Stomach smooth muscle (tissue), 2 donors: Measurements from ENCODE around the gene SEPTIN1.

Experiments used
- H3K27ac ChIP-seq: one replicate; pipeline ENCODE4 v1.7.0; 2013; ENCODE audit warnings: mild to moderate bottlenecking, low read length, inconsistent platforms
- H3K27me3 ChIP-seq, 2 donors: one replicate each; pipeline ENCODE4 v1.7.0; 2013; ENCODE audit warnings: low read length in 2 of 2; ENCODE audit not compliant: insufficient read depth in 2 of 2, control insufficient read depth in 1 of 2
- H3K36me3 ChIP-seq, 2 donors: one replicate each; pipeline ENCODE4 v1.7.0; 2013; ENCODE audit warnings: low read length in 2 of 2; ENCODE audit not compliant: control insufficient read depth in 2 of 2, insufficient read depth in 2 of 2
- H3K4me1 ChIP-seq: one replicate; pipeline ENCODE4 v1.7.0; 2013; ENCODE audit warnings: low read length; ENCODE audit not compliant: control insufficient read depth, insufficient read depth
- H3K4me3 ChIP-seq, 2 donors: one replicate each; pipeline ENCODE4 v1.7.0; 2013; ENCODE audit warnings: low read length in 2 of 2
- H3K9ac ChIP-seq, 2 donors: one replicate each; pipeline ENCODE4 v1.7.0; 2013; ENCODE audit warnings: low read length in 2 of 2, mild to moderate bottlenecking in 1 of 2
- H3K9me3 ChIP-seq, 2 donors: one replicate each; pipeline ENCODE4 v1.7.0; 2013; ENCODE audit warnings: low read length in 2 of 2; ENCODE audit not compliant: control insufficient read depth in 2 of 2
- donor health status: healthy.
- donor health status: Pancreatic carcinoma.

Gene SEPTIN1

GRCh38 chr16:30381291-30382041, 895 bp downstream of the SEPTIN1 start:
- H3K27me3 ChIP-seq, result no peaks in the 10 kb centered on the region
- peaks cover 19% of the 10 kb centered on the region for H3K4me1 ChIP-seq
- H3K36me3 ChIP-seq, result peaks cover 0 to 3% of the 10 kb centered on the region in 2 donors
- H3K9me3 ChIP-seq, result no peaks in the 10 kb centered on the region
- H3K4me3 ChIP-seq, result peak overlapping the region in 1 of 2 donors; percentile 3
- peak overlapping the region; percentile 11 for H3K27ac ChIP-seq
- H3K9ac ChIP-seq, result no peak overlapping the region

GRCh38 chr16:30380803-30381208, 1.6 kb downstream of the SEPTIN1 start:
- Histone ChIP-seq H3K9ac (no peak overlapping the region), H3K4me3 (no peak overlapping the region), H3K4me1 (peaks cover 19% of the 10 kb centered on the region), H3K27me3 (no peaks in the 10 kb centered on the region), H3K27ac (no peak overlapping the region), H3K9me3 (no peaks in the 10 kb centered on the region), H3K36me3 (peaks cover 0 to 3% of the 10 kb centered on the region in 2 donors)

DNA sequence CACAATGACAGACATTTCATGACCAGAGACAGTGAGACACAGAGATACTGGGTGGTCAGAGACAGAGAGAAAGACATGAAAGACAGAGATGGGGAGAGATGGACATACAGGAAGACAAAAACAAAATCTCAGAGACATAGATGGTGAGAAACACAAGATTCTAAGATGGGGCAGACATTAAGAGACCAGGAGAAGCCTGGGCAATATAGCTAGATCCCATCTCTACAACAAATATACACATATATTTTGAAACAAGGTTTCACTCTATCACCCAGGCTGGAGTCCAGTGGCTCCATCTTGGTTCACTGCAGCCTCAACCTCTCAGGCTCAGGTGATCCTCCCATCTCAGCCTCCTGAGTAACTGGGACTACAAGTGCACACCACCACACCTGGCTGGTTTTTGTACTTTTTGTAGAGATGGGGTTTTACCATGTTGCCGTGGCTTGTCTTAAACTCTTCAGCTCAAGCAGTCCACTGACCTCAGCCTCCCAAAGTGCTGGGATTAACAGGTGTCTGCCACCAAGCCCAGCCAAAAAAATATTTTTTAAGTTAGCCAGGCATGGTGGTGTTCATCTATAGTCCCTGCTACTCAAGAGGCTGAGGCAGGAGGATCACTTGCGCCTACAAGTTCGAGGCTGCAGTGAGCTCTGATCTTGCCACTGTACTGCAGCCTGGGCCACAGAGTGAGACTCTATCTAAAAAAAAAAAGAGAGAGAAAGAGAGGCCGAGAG, 2.1 kb downstream of the SEPTIN1 start:
- H3K27ac ChIP-seq, result no peak overlapping the region
- H3K4me3 ChIP-seq, result no peak overlapping the region
- H3K27me3 ChIP-seq, result no peaks in the 10 kb centered on the region
- H3K9ac ChIP-seq, result no peak overlapping the region
- peaks cover 19% of the 10 kb centered on the region for H3K4me1 ChIP-seq
- H3K9me3 ChIP-seq, result no peaks in the 10 kb centered on the region
- H3K36me3 ChIP-seq, result peaks cover 0 to 3% of the 10 kb centered on the region in 2 donors

DNA sequence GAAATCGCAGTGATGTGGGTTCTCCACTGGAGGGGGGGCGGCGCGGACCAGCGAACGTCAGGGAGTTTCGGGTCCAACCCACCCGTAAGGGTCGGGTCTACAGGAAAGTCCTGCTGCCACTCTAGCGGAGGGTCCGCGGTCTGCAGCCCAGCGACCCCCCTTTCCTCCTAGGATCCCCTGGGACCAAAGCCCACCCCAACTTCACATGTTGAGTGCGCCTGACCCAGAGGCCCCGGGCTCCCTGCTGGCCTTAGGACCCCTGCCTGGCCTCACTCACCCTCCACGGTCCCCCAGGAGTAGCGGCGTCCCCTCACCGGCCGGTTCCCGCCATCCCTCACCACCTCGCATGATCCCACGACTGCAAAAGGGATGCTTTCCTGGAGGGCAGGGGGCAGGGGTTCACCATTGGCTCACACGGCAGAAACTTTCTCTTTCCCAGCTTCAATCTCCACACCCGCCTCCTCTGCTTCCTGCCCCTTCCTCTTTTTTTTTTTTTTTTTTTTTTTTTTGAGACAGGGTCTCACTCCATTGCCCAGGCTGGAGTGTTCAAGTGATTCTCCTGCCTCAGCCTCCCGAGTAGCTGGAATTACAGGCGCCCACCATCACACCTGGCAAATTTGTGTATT, 3.1 kb downstream of the SEPTIN1 start:
- peak overlapping the region; percentile 92 to 93 for H3K4me3 ChIP-seq
- no peaks in the 10 kb centered on the region for H3K27me3 ChIP-seq
- peaks cover 19% of the 10 kb centered on the region for H3K4me1 ChIP-seq
- peak overlapping the region; percentile 64 to 81 for H3K9ac ChIP-seq
- no peaks in the 10 kb centered on the region for H3K9me3 ChIP-seq
- H3K36me3 ChIP-seq, result peaks cover 0 to 3% of the 10 kb centered on the region in 2 donors
- peak overlapping the region; percentile 100 for H3K27ac ChIP-seq

DNA sequence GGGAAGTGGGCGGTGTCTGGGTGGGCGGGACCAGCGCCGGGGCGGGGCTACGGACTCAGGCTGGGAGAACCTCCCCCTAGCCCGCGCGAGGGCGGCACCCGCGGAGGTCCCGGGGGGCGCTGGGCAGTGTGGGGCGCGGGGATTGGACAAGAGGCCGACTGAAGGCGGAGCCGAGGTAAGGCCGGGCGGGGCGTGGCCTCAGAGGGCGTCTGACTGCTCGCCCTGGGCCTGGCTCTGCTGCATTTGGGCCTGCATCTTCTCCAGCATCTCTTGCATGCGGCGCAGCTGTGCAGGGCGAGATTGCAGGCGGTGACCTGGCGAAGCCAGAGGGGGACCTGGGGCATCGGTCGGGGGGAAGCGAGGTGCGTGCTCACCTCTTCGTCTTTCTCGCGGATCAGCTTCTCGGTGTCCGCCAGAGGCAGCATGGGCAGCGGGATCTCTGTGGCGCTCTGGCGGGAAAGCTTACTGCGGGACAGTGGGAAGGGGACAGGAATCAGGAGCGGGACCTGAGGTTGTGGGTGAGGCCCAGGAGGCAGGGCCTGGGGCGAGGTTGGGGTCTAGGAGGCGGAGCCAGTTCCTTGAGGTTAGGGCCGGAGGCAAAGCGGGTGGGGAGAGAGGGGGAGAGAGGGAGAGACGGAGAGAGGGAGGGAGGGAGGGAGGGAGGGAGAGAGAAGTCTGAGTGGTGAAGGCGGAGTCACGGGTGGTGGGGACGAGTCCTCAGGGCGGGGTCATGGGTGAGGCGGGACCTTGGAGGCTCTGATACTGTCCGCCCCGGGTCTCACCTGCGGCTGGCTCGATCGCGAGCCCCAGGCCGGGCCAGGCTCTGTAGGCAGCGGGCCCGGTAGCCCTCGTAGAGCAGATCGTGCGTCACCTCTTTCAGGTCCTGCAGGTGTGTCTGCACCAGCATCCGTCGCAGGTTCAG, 3.9 kb downstream of the SEPTIN1 start:
- peak overlapping the region; percentile 92 to 93 for H3K4me3 ChIP-seq
- H3K9ac ChIP-seq, result peak overlapping the region; percentile 94 to 99
- H3K36me3 ChIP-seq, result peaks cover 0 to 3% of the 10 kb centered on the region in 2 donors
- H3K27ac ChIP-seq, result peak overlapping the region; percentile 100
- no peaks in the 10 kb centered on the region for H3K9me3 ChIP-seq
- H3K4me1 ChIP-seq, result peaks cover 19% of the 10 kb centered on the region
- no peaks in the 10 kb centered on the region for H3K27me3 ChIP-seq

GRCh38 chr16:30377812-30378235, 4.5 kb downstream of the SEPTIN1 start:
- peaks cover 0 to 3% of the 10 kb centered on the region in 2 donors for H3K36me3 ChIP-seq
- H3K9ac ChIP-seq, result peak overlapping the region; percentile 94 to 99
- no peaks in the 10 kb centered on the region for H3K9me3 ChIP-seq
- H3K27ac ChIP-seq, result peak overlapping the region; percentile 100
- no peaks in the 10 kb centered on the region for H3K27me3 ChIP-seq
- peaks cover 17% of the 10 kb centered on the region for H3K4me1 ChIP-seq
- peak overlapping the region; percentile 64 to 93 for H3K4me3 ChIP-seq

GRCh38 chr16:30377050-30377811, 5.1 kb downstream of the SEPTIN1 start:
- Histone ChIP-seq H3K27ac (peak overlapping the region; percentile 100), H3K9ac (peak overlapping the region; percentile 94 to 99), H3K9me3 (no peaks in the 10 kb centered on the region), H3K27me3 (no peaks in the 10 kb centered on the region), H3K4me1 (peaks cover 17% of the 10 kb centered on the region), H3K4me3 (peak overlapping the region; percentile 31 to 93), H3K36me3 (peaks cover 0 to 3% of the 10 kb centered on the region in 2 donors)

DNA sequence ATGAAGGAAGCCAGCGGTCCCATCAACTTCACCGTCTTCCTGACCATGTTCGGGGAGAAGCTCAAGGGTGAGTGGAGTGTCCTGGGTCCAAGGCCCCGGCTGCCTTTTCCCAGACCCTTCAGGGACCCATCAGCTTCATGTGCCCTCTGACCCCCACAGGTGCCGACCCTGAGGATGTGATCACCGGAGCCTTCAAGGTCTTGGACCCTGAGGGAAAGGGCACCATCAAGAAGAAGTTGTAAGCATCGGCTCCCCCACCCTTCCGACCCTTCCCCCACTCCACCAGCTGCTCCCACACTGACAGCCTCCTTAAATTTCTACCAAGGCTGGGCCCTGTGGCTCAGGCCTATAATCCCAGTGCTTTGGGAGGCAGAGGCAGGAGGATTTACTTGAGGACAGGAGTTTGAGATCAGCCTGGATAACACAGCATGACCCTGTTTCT, 5.9 kb downstream of the SEPTIN1 start:
- Histone ChIP-seq H3K9ac (no peak overlapping the region), H3K4me3 (no peak overlapping the region), H3K27me3 (no peaks in the 10 kb centered on the region), H3K9me3 (no peaks in the 10 kb centered on the region), H3K27ac (peak overlapping the region; percentile 100), H3K36me3 (peaks cover 0 to 2% of the 10 kb centered on the region in 2 donors), H3K4me1 (peaks cover 18% of the 10 kb centered on the region)

GRCh38 chr16:30375864-30376263, 6.5 kb downstream of the SEPTIN1 start:
- no peak overlapping the region for H3K27ac ChIP-seq
- peaks cover 22% of the 10 kb centered on the region for H3K4me1 ChIP-seq
- H3K9me3 ChIP-seq, result no peaks in the 10 kb centered on the region
- H3K4me3 ChIP-seq, result no peak overlapping the region
- H3K36me3 ChIP-seq, result no peaks in the 10 kb centered on the region
- H3K27me3 ChIP-seq, result no peaks in the 10 kb centered on the region
- H3K9ac ChIP-seq, result no peak overlapping the region
